Measurements from ENCODE around the gene HOXD9.

- no peak for TF ChIP-seq GABPA (IDR thresholded peaks at IDR 0.05; ENCODE audit: low read depth)
- no peak for TF ChIP-seq SMC3 (IDR thresholded peaks at IDR 0.05; ENCODE audit: low read depth, low read length)
- TF ChIP-seq RXRA (IDR thresholded peaks at IDR 0.05; ENCODE audit: borderline replicate concordance, low read depth) = no peak
- TF ChIP-seq CTCF (IDR thresholded peaks at IDR 0.05) = no peak
- no peak for TF ChIP-seq YY1 (IDR thresholded peaks at IDR 0.05; ENCODE audit: low read depth)
- TF ChIP-seq EP300 (IDR thresholded peaks at IDR 0.05; ENCODE audit: borderline replicate concordance in 1 of 2, low read depth in 1 of 2, low read length in 1 of 2) = no peak
- no peak for TF ChIP-seq POLR2AphosphoS5 (IDR thresholded peaks at IDR 0.05; ENCODE audit: low read depth, low read length)
- TF ChIP-seq TAF1 (IDR thresholded peaks at IDR 0.05; ENCODE audit: borderline replicate concordance, low read depth, low read length) = no peak
- no peak for TF ChIP-seq MAX (IDR thresholded peaks at IDR 0.05; ENCODE audit: low read depth)
- TF ChIP-seq RAD21 (IDR thresholded peaks at IDR 0.05; ENCODE audit: low read length) = no peak
- TF ChIP-seq FOXJ3 (CRISPR knock-in tag; IDR thresholded peaks at IDR 0.05) = no peak
- TF ChIP-seq REST (IDR thresholded peaks at IDR 0.05; ENCODE audit: low read depth, low read length) = no peak
- TF ChIP-seq USF2 (IDR thresholded peaks at IDR 0.05; ENCODE audit: borderline replicate concordance, low read depth, low read length) = no peak
- TF ChIP-seq RCOR1 (IDR thresholded peaks at IDR 0.05; ENCODE audit: low read length) = no peak
These were observed 51.9 kb downstream of the HOXD9 start for GRCh38 chr2:176174382-176174823.
